GM19193 (cell line): Measurements from ENCODE around the gene DNAJB11.

Source experiments
- POLR2A ChIP-seq: IDR thresholded peaks from 4 replicates; pipeline ENCODE4 v1.6.1; 2011; ENCODE audit not compliant: insufficient read depth, insufficient read length; ENCODE audit errors: extremely low read depth

Gene DNAJB11

DNA sequence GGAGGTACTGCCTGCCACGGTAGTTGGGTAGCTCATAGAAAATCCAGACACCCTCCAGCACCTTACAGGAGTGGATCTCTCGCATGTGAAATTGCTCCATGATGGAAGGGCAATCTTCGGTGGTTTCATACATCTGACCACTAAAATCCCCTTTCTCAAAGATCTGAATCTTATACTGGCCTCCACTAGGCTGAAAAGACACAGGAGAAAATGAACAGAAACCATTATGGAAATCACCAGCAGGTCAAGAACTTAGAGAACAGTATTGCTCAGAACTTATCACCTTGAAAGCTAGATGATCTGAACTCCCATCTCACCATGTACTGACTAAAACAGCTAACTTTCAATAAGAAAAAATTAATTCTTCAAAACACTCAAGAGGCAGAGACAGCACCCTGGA, 31.7 kb upstream of the DNAJB11 start:
- no peak for TF ChIP-seq POLR2A

GRCh38 chr3:186540221-186540834, 30.2 kb upstream of the DNAJB11 start:
- TF ChIP-seq POLR2A: no peak

DNA sequence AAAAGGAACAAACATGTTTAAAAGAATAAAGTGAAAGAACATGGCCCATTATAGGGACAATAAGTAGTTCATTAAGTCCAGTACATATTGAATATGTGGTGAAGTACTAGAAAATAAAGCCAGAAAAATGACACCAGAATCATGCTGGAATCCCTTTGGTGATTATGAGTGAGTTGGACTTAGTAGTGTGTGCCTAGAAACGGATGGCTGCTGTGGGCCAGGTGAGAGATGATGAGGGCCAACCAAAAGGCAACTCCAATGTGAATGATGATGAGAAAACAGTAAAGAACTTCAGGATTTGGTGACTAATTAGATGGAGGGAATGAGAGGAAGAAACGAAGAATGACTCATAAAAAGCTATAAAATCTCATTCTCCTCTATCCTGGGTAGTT, 29.7 kb upstream of the DNAJB11 start:
- TF ChIP-seq POLR2A: no peak

DNA sequence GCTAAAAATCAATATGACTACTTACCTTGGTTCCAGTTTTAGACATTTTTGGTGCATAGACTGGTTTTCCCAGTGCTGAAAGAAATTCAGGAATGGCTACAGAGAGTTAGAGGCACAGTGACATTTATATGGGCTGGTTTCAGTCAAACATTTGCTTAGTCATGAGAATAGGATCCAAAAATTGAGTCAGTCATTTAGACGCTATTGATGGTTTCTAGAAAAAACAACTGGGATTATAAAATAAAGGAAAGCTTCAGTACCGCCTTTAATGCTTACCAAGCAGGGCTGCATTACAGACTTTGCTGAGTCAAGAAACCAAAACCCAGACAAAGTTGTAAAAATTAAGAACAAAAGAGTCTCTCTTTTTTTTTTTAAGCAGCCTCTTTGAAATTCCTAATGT, 26.2 kb upstream of the DNAJB11 start, which contains the start of gene CRYGS:
TSS of gene CRYGS (minus strand) at position 100 of the 400 bp plus-strand sequence. CDS start at position 46, 54 bp downstream.
- no peak for TF ChIP-seq POLR2A

GRCh38 chr3:186549497-186549896, 21.0 kb upstream of the DNAJB11 start:
- no peak for TF ChIP-seq POLR2A

DNA sequence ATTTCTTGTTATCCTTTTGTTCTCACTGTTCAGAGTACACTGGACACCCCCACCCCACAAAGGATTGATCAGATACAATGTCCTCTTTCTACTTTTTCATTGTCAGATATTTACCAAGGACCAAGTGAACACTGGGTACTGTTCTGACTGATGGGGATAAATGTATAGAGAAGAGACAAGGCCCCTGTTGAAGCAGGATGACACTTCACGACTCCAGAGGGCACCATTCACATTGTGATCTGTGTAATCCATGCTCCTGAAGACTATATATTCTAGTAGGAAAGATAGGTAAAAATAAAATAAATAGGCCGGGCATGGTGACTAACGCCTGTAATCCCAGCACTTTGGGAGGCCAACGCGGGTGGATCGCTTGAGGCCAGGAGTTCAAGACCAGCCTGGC, 19.1 kb upstream of the DNAJB11 start:
- no peak for TF ChIP-seq POLR2A

DNA sequence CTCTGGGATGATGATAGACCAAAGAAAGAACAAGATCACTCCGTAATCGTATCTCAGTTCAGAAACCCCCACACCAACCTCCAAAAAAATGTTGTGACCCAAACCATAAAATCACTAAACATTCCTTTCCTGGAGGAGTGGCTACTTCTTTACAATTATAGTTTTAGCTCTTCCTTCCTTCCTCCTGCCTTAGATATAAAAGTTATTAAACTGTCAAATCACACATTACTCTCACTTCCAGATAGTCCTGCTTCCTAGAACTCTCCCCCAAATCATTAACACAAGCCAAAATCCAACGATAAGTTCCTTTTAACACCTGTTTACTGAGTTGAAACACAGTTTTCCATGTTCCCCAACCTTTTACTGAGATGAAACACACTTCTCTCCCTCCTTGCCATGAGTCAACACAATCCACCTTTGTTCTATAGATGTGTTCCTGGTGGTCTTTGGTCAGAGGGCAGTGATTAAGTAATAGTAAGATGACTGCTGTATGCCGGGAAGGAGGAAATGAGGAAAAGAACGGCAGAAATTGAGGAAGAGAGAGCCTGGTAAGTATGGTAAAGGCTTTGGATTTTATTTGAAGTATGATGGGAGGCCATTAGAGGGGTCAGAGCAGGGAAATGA, 18.0 kb upstream of the DNAJB11 start:
- TF ChIP-seq POLR2A: no peak

DNA sequence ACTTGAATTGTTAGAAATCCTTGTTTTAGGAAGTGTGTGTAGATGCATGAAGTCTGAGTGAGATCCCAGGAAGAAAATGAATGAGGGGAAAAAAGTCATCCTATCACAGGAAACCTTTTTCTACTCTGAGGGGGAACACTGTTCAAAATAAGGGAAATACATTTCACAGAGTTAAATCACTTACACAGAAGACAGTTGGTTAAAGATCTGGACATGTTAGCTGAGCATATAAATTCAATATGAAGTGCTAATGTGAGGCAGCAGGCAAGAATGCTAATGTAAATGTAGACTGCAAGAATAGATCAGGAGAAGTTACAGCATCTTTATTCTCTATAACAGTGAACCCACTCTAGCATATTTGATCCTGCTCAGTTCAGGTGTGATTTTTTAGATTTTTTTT, 5.9 kb upstream of the DNAJB11 start:
- TF ChIP-seq POLR2A: no peak

- TF ChIP-seq POLR2A: no peak
Measured at GRCh38 chr3:186566772-186567071, 3.8 kb upstream of the DNAJB11 start.

DNA sequence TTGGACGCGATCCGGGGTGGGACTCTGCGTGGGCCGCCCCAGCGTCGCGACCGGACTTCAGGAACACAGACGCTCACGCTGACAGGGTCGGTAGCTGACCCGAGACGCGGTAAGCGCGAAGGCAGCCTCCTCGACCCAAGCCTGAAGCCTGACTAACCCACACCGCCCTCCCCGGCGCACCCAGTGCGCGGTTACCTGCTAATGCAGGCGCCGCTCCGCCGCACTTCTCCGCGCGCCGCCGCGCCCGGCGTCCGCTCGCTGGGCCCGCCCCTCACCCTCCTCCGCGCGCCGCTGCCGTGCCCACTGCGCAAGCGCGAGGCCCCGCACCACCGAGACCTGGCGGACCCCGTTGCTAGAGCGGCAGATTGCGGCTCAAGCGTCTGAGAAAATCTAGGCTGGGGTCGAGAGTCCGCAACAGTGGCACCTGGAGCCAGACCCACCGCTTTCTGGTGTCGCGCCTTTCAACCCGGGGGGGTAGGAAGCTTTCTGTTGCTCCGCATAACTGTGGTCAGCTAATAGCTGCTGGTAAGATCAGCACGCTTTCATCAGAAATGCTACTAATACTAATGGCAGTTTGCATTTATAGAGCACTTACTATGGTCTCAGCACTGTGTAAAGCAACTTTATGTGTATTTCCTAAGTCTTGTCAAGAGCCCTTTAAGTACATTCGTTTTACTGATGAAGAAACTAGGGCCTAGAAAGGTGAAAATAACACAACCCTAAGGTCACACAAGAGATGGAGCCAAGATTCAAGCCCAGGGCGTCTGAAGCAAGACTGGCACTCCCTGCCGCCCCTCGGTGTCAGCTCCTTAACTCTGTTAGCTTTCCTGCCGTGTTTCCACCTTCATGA, 3.2 kb upstream of the DNAJB11 start, which contains the start of gene TBCCD1:
TSS of gene TBCCD1 (minus strand) at position 268 of the 850 bp plus-strand sequence. CDS start 3,010 bp downstream, outside the sequence.
- TF ChIP-seq POLR2A: peak; percentile 97

GRCh38 chr3:186569779-186570095, 783 bp upstream of the DNAJB11 start:
- no peak for TF ChIP-seq POLR2A

GRCh38 chr3:186570941-186571643, 572 bp downstream of the DNAJB11 start:
- TF ChIP-seq POLR2A: no peak

DNA sequence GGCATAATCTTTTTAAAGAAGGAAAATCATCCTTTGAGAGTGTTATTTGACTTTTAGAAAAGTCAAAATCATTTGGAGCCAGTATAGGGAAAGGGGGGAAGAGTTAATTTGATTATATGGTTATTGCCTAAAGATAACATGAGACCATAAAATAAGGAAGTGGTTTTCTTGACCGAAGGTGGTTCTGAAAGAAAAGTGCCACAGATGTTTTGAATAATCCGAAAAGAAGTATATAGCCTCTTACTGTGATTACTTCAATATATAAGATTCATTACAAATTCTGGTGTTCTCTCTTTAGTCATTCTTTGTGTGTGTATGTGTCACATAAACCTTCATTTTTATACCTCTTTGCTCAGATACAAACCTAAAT, 1.1 kb downstream of the DNAJB11 start:
- no peak for TF ChIP-seq POLR2A

GRCh38 chr3:186577521-186577920, 7.0 kb downstream of the DNAJB11 start:
- no peak for TF ChIP-seq POLR2A

- TF ChIP-seq POLR2A: no peak
Measured at GRCh38 chr3:186580785-186581184, 10.3 kb downstream of the DNAJB11 start.

GRCh38 chr3:186582541-186582940, 12.0 kb downstream of the DNAJB11 start:
- no peak for TF ChIP-seq POLR2A

- TF ChIP-seq POLR2A: no peak
Measured at GRCh38 chr3:186583831-186584230, 13.3 kb downstream of the DNAJB11 start.
